ENCODE measurements around the gene PLCD3. TPM values are rescaled to one million over a fixed set of nuclear protein-coding genes. Genes with fewer than 3 reads are reported as not detected.

The PLCD3 gene
- total and polyA plus RNA-seq, 2 of the 8 experiments (the other 6 are each of a cell fraction or from before 2014, with no cell fraction given): 26.5 to 48.1 TPM

- CTCF ChIA-PET (ENCODE audit: partially characterized antibody): interaction anchor here (0.6 to 7.5 kb wide), 19 partner anchors 10 to 361 kb away, joined by 3 to 69 read pairs (median 5); partner anchors contain the start of gene PLCD3
- 90% methylated on average over 11 of the region's 11 CpGs; no CpG with 5 or more reads in 1 of the 2 experiments for WGBS, 2 experiments (ENCODE audit: extremely low coverage in 1 of 2, insufficient coverage in 1 of 2, insufficient read length in 1 of 2, insufficient replicate concordance in 2 of 2, low coverage in 1 of 2, low lambda C conversion rate in 2 of 2, missing lambda C conversion rate in 1 of 2)
- H3K4ac ChIP-seq (replicated peaks; ENCODE audit: insufficient read length, low read depth, low read length): no peak overlapping the region
- H3K27ac ChIP-seq (ENCODE audit: low read depth, low read length): no peak overlapping the region
- H3K36me3 ChIP-seq (ENCODE audit: control insufficient read depth in 2 of 4, insufficient read depth in 4 of 4, low read length in 3 of 4): peaks cover 29 to 64% (median 53%) of the 10 kb centered on the region in 4 experiments
- no peak overlapping the region for H2BK120ac ChIP-seq (replicated peaks; ENCODE audit: low read depth, low read length)
- H3K27me3 ChIP-seq (replicated peaks in 1 of 4; ENCODE audit: control insufficient read depth in 3 of 4, extremely low read depth in 1 of 4, insufficient read depth in 3 of 4, low read length in 3 of 4): no peaks in the 10 kb centered on the region
- H3K9me3 ChIP-seq (ENCODE audit: insufficient read depth in 2 of 2, low read depth in 1 of 2, low read length in 1 of 2): no peaks in the 10 kb centered on the region
- no peak overlapping the region for H2AFZ ChIP-seq (ENCODE audit: low read length)
- H2BK20ac ChIP-seq (ENCODE audit: low read length): no peak overlapping the region
- H3K14ac ChIP-seq (ENCODE audit: insufficient read length): no peak overlapping the region
- no peak overlapping the region for H2AK5ac ChIP-seq (ENCODE audit: low read depth, low read length)
- no peaks in the 10 kb centered on the region for H3K79me2 ChIP-seq (ENCODE audit: control insufficient read depth in 1 of 2, insufficient read depth in 2 of 2, low read length in 2 of 2)
- H3K4me3 ChIP-seq (ENCODE audit: extremely low read depth in 1 of 4, insufficient read depth in 2 of 4, low read depth in 3 of 4, low read length in 4 of 4): no peak overlapping the region
- no peak overlapping the region for H3K56ac ChIP-seq (replicated peaks; ENCODE audit: insufficient read length, low read depth, low read length)
- H4K5ac ChIP-seq (ENCODE audit: insufficient read length, low read depth, low read length): no peak overlapping the region
- no peaks in the 10 kb centered on the region for H3K23me2 ChIP-seq (ENCODE audit: low read depth, low read length)
- no peak overlapping the region for H3K4me2 ChIP-seq (ENCODE audit: insufficient read depth in 1 of 2, low read depth in 2 of 2, low read length in 2 of 2)
- no peak overlapping the region for H3K18ac ChIP-seq (ENCODE audit: extremely low read depth, low read length)
- no peak overlapping the region for H2BK12ac ChIP-seq (ENCODE audit: low read depth, low read length)
- no peak overlapping the region for H2BK15ac ChIP-seq (ENCODE audit: low read length)
- no peak overlapping the region for H3K9ac ChIP-seq (replicated peaks in 1 of 4; ENCODE audit: extremely low read depth in 1 of 4, low read depth in 3 of 4, low read length in 3 of 4)
- DNase-seq (ENCODE audit: low read depth in 1 of 2, low spot score in 2 of 2): no peak
- FAIRE-seq: no peak
- H4K91ac ChIP-seq (replicated peaks; ENCODE audit: insufficient read length, low read length): no peak overlapping the region
- H4K8ac ChIP-seq (ENCODE audit: extremely low read depth, insufficient read depth, low read length): no peak overlapping the region
- no peak overlapping the region for H3K23ac ChIP-seq (ENCODE audit: insufficient read length)
- H3K79me1 ChIP-seq (ENCODE audit: low read depth, low read length): no peaks in the 10 kb centered on the region; the same call in 1 of the 2 replicates
- no peaks in the 10 kb centered on the region; a peak in 1 of 7 replicates for H3K4me1 ChIP-seq (replicated peaks in 1 of 4; ENCODE audit: control insufficient read depth in 3 of 4, insufficient read depth in 4 of 4, low read length in 3 of 4)
- H4K20me1 ChIP-seq (replicated peaks in 1 of 2; ENCODE audit: control insufficient read depth in 1 of 2, insufficient read depth in 2 of 2, low read length in 2 of 2): peaks cover 0 to 12% of the 10 kb centered on the region in 2 experiments
- no peak overlapping the region for H2BK5ac ChIP-seq (ENCODE audit: low read depth, low read length)
- POLR2A ChIA-PET (ENCODE audit: partially characterized antibody): interaction anchor here (1.0 kb wide), 1 partner anchor 9 kb away, joined by 3 read pairs; no protein-coding TSS in a partner anchor
- no peak for TF ChIP-seq RBBP5 (IDR thresholded peaks at IDR 0.05; ENCODE audit: borderline replicate concordance, low read depth, low read length)
- no peak for TF ChIP-seq EP300 (IDR thresholded peaks at IDR 0.05; ENCODE audit: borderline replicate concordance in 1 of 2, low read depth in 2 of 2, low read length in 2 of 2)
- TF ChIP-seq RFX5 (IDR thresholded peaks at IDR 0.05; ENCODE audit: borderline replicate concordance, low read depth, low read length): no peak
- no peak for TF ChIP-seq CREB1 (IDR thresholded peaks at IDR 0.05)
- no peak for TF ChIP-seq JUN (IDR thresholded peaks at IDR 0.05; ENCODE audit: low read depth, low read length)
- no peak for TF ChIP-seq KDM4A (IDR thresholded peaks at IDR 0.05; ENCODE audit: low read depth, low read length, severe bottlenecking)
- TF ChIP-seq CHD1 (IDR thresholded peaks at IDR 0.05; ENCODE audit: low read depth, low read length): no peak
- TF ChIP-seq EZH2 (IDR thresholded peaks at IDR 0.05; ENCODE audit: low read depth, low read length, severe bottlenecking): no peak
- TF ChIP-seq USF2 (IDR thresholded peaks at IDR 0.05; ENCODE audit: low read length): no peak
- no peak for TF ChIP-seq CBX8 (IDR thresholded peaks at IDR 0.05; ENCODE audit: borderline replicate concordance, low read depth, low read length)
- TF ChIP-seq SIRT6 (IDR thresholded peaks at IDR 0.05; ENCODE audit: low read length): no peak
- no peak for TF ChIP-seq SP1 (IDR thresholded peaks at IDR 0.05; ENCODE audit: low read depth, low read length)
- TF ChIP-seq GTF2F1 (IDR thresholded peaks at IDR 0.05; ENCODE audit: borderline replicate concordance, low read depth, low read length): no peak
- no peak for TF ChIP-seq EGR1 (IDR thresholded peaks at IDR 0.05; ENCODE audit: borderline replicate concordance, low read depth, low read length)
Measured at GRCh38 chr17:45096926-45097325, 35.4 kb downstream of the PLCD3 start.
